ENCODE results near the gene PPP1R7.
A peak's percentile ranks its signal among the peaks of the same experiment; 100 is the strongest.
"Not testable (repeated sequence)": the region's sequence is repeated elsewhere in the genome, so short reads cannot be mapped to it uniquely, and the experiment has no call there.

Gene PPP1R7

GRCh38 chr2:241149925-241150659 lies at the start of gene PPP1R7:
TSS of gene PPP1R7 (plus strand) at chr2:241150467. CDS start at chr2:241150496, 29 bp downstream.
- H3K9me3 Mint-ChIP-seq: no peaks in the 10 kb centered on the region
- H3K27ac Mint-ChIP-seq: peak within 1 kb of the TSS; percentile 94
- H3K4me1 Mint-ChIP-seq (ENCODE audit: low read depth): peaks cover 64% of the 10 kb centered on the region
- H3K36me3 Mint-ChIP-seq (ENCODE audit: low read depth): peaks cover 22% of the 10 kb centered on the region
- H3K27me3 Mint-ChIP-seq: no peaks in the 10 kb centered on the region
- H3K4me3 Mint-ChIP-seq: peak within 1 kb of the TSS; percentile 95

GRCh38 chr2:241102239-241102803 lies 47.9 kb upstream of the PPP1R7 start, which contains the start of gene MTERF4:
TSS of gene MTERF4 (minus strand) at chr2:241102287. CDS start at chr2:241102273, 14 bp downstream.
- peaks cover 61% of the 10 kb centered on the region for H3K4me1 Mint-ChIP-seq (ENCODE audit: low read depth)

GRCh38 chr2:241103176-241103595 lies 47.1 kb upstream of the PPP1R7 start:
- H3K4me3 Mint-ChIP-seq: peak overlapping the region; percentile 89
- peaks cover 28% of the 10 kb centered on the region for H3K36me3 Mint-ChIP-seq (ENCODE audit: low read depth)
- H3K4me1 Mint-ChIP-seq (ENCODE audit: low read depth): peaks cover 57% of the 10 kb centered on the region
- H3K9me3 Mint-ChIP-seq: no peaks in the 10 kb centered on the region
- H3K27ac Mint-ChIP-seq: peak overlapping the region; percentile 91
- no peaks in the 10 kb centered on the region for H3K27me3 Mint-ChIP-seq

More at GRCh38 chr2:241102239-241102803, 47.9 kb upstream of the PPP1R7 start, which contains the start of gene MTERF4:
- H3K4me3 Mint-ChIP-seq: peak within 1 kb of the TSS; percentile 89
- no peaks in the 10 kb centered on the region for H3K27me3 Mint-ChIP-seq
- no peaks in the 10 kb centered on the region for H3K9me3 Mint-ChIP-seq
- H3K36me3 Mint-ChIP-seq (ENCODE audit: low read depth): peaks cover 33% of the 10 kb centered on the region
- H3K27ac Mint-ChIP-seq: peak within 1 kb of the TSS; percentile 91

GRCh38 chr2:241104611-241105010 lies 45.7 kb upstream of the PPP1R7 start:
- not testable (repeated sequence) for H3K27ac Mint-ChIP-seq, H3K27me3 Mint-ChIP-seq, H3K9me3 Mint-ChIP-seq, H3K4me3 Mint-ChIP-seq
- Mint-ChIP-seq H3K4me1 (ENCODE audit: low read depth) (peaks cover 57% of the 10 kb centered on the region), H3K36me3 (ENCODE audit: low read depth) (peaks cover 23% of the 10 kb centered on the region)

GRCh38 chr2:241105641-241106040 lies 44.6 kb upstream of the PPP1R7 start:
- Mint-ChIP-seq H3K9me3 (no peaks in the 10 kb centered on the region), H3K4me1 (ENCODE audit: low read depth) (peaks cover 57% of the 10 kb centered on the region), H3K27ac (peak overlapping the region; percentile 31), H3K27me3 (no peaks in the 10 kb centered on the region), H3K4me3 (no peak overlapping the region), H3K36me3 (ENCODE audit: low read depth) (peaks cover 20% of the 10 kb centered on the region)

GRCh38 chr2:241107031-241107783 lies 43.1 kb upstream of the PPP1R7 start:
- Mint-ChIP-seq H3K4me3 (no peak overlapping the region), H3K27me3 (no peaks in the 10 kb centered on the region), H3K36me3 (ENCODE audit: low read depth) (peaks cover 32% of the 10 kb centered on the region), H3K9me3 (no peaks in the 10 kb centered on the region), H3K27ac (no peak overlapping the region), H3K4me1 (ENCODE audit: low read depth) (peaks cover 68% of the 10 kb centered on the region)

GRCh38 chr2:241108271-241109209 lies 41.7 kb upstream of the PPP1R7 start:
- no peaks in the 10 kb centered on the region for H3K27me3 Mint-ChIP-seq
- peak overlapping the region; percentile 79 for H3K4me3 Mint-ChIP-seq
- peaks cover 33% of the 10 kb centered on the region for H3K36me3 Mint-ChIP-seq (ENCODE audit: low read depth)
- no peaks in the 10 kb centered on the region for H3K9me3 Mint-ChIP-seq
- H3K4me1 Mint-ChIP-seq (ENCODE audit: low read depth): peaks cover 65% of the 10 kb centered on the region
- H3K27ac Mint-ChIP-seq: peak overlapping the region; percentile 95

- no peaks in the 10 kb centered on the region for H3K27me3 Mint-ChIP-seq
- H3K4me1 Mint-ChIP-seq (ENCODE audit: low read depth): peaks cover 58% of the 10 kb centered on the region
- H3K4me3 Mint-ChIP-seq: peak overlapping the region; percentile 79
- H3K27ac Mint-ChIP-seq: peak overlapping the region; percentile 95
- H3K9me3 Mint-ChIP-seq: no peaks in the 10 kb centered on the region
- H3K36me3 Mint-ChIP-seq (ENCODE audit: low read depth): peaks cover 40% of the 10 kb centered on the region
Measured at GRCh38 chr2:241109210-241110088, 40.8 kb upstream of the PPP1R7 start.

- peaks cover 47% of the 10 kb centered on the region for H3K36me3 Mint-ChIP-seq (ENCODE audit: low read depth)
- H3K4me3 Mint-ChIP-seq: peak overlapping the region; percentile 79
- peaks cover 54% of the 10 kb centered on the region for H3K4me1 Mint-ChIP-seq (ENCODE audit: low read depth)
- peak overlapping the region; percentile 95 for H3K27ac Mint-ChIP-seq
- H3K9me3 Mint-ChIP-seq: no peaks in the 10 kb centered on the region
- H3K27me3 Mint-ChIP-seq: no peaks in the 10 kb centered on the region
Measured at GRCh38 chr2:241110089-241110606, 40.1 kb upstream of the PPP1R7 start.

GRCh38 chr2:241110607-241111439 lies 39.4 kb upstream of the PPP1R7 start:
- Mint-ChIP-seq H3K27me3 (no peaks in the 10 kb centered on the region), H3K4me3 (peak overlapping the region; percentile 79), H3K9me3 (no peaks in the 10 kb centered on the region), H3K4me1 (ENCODE audit: low read depth) (peaks cover 54% of the 10 kb centered on the region), H3K36me3 (ENCODE audit: low read depth) (peaks cover 46% of the 10 kb centered on the region), H3K27ac (peak overlapping the region; percentile 95)

- H3K4me3 Mint-ChIP-seq: peak overlapping the region; percentile 79
Measured at GRCh38 chr2:241111440-241111805, 38.8 kb upstream of the PPP1R7 start.

GRCh38 chr2:241112046-241112445 lies 38.2 kb upstream of the PPP1R7 start:
- H3K4me3 Mint-ChIP-seq: peak overlapping the region; percentile 79
- no peaks in the 10 kb centered on the region for H3K27me3 Mint-ChIP-seq
- no peaks in the 10 kb centered on the region for H3K9me3 Mint-ChIP-seq
- H3K36me3 Mint-ChIP-seq (ENCODE audit: low read depth): peaks cover 53% of the 10 kb centered on the region
- H3K27ac Mint-ChIP-seq: peak overlapping the region; percentile 95
- peaks cover 54% of the 10 kb centered on the region for H3K4me1 Mint-ChIP-seq (ENCODE audit: low read depth)

More at GRCh38 chr2:241111440-241111805, 38.8 kb upstream of the PPP1R7 start:
- no peaks in the 10 kb centered on the region for H3K27me3 Mint-ChIP-seq
- H3K36me3 Mint-ChIP-seq (ENCODE audit: low read depth): peaks cover 49% of the 10 kb centered on the region
- H3K4me1 Mint-ChIP-seq (ENCODE audit: low read depth): peaks cover 54% of the 10 kb centered on the region
- no peaks in the 10 kb centered on the region for H3K9me3 Mint-ChIP-seq
- H3K27ac Mint-ChIP-seq: peak overlapping the region; percentile 95
